NCI-H748 treated with DMSO at 0.1 percent for 48 hours (cell line): Measurements from ENCODE around the gene CREB3L4.

Experiments
- DNase-seq: peaks from one replicate; lab custom pipeline; 2025; lab: John Stamatoyannopoulos, UW

CREB3L4 gene

GRCh38 chr1:153937331-153937730 is 30.4 kb upstream of the CREB3L4 start:
- DNase-seq: no peak

GRCh38 chr1:153938996-153939395 is 28.7 kb upstream of the CREB3L4 start:
- no peak for DNase-seq

- no peak for DNase-seq
These were observed 28.2 kb upstream of the CREB3L4 start for GRCh38 chr1:153939476-153939875.

- no peak for DNase-seq
These were observed 26.9 kb upstream of the CREB3L4 start for GRCh38 chr1:153940756-153941155.

GRCh38 chr1:153941826-153942725 is 25.6 kb upstream of the CREB3L4 start:
- no peak for DNase-seq

GRCh38 chr1:153942766-153943549 is 24.7 kb upstream of the CREB3L4 start:
- no peak for DNase-seq

GRCh38 chr1:153944005-153944826 is 23.5 kb upstream of the CREB3L4 start:
- DNase-seq: no peak

GRCh38 chr1:153944827-153945117 is 22.9 kb upstream of the CREB3L4 start:
- DNase-seq: no peak

- DNase-seq: no peak
These were observed 22.4 kb upstream of the CREB3L4 start for GRCh38 chr1:153945131-153945794.

- DNase-seq: no peak
These were observed 21.7 kb upstream of the CREB3L4 start for GRCh38 chr1:153945795-153946621.

GRCh38 chr1:153946622-153947241 is 21.0 kb upstream of the CREB3L4 start, which contains the start of gene DENND4B:
DENND4B (minus strand) TSS chr1:153946718; CDS start chr1:153944374, 2,344 bp downstream.
- peak; percentile 53 for DNase-seq

GRCh38 chr1:153951183-153951582 is 16.5 kb upstream of the CREB3L4 start:
- no peak for DNase-seq

- no peak for DNase-seq
These were observed 15.9 kb upstream of the CREB3L4 start for GRCh38 chr1:153951801-153952200.

- no peak for DNase-seq
These were observed 13.8 kb upstream of the CREB3L4 start for GRCh38 chr1:153953859-153954365.

- no peak for DNase-seq
These were observed 12.9 kb upstream of the CREB3L4 start for GRCh38 chr1:153954826-153955225.

- DNase-seq: no peak
These were observed 10.5 kb upstream of the CREB3L4 start for GRCh38 chr1:153956997-153957715.

- DNase-seq: no peak
These were observed 10.0 kb upstream of the CREB3L4 start for GRCh38 chr1:153957744-153958110.

GRCh38 chr1:153958111-153958960 is 9.4 kb upstream of the CREB3L4 start, which contains the start of gene CRTC2:
CRTC2 (minus strand) TSS chr1:153958612; CDS start chr1:153958497, 115 bp downstream.
- peak; percentile 98 for DNase-seq

- DNase-seq: no peak
These were observed 8.8 kb upstream of the CREB3L4 start for GRCh38 chr1:153958961-153959260.
